ENCODE data around the gene RASSF8. TPM values are rescaled to one million over a fixed set of nuclear protein-coding genes. Genes with fewer than 3 reads are reported as not detected.

RASSF8 gene
- total RNA-seq, 1 donor from 2014 or later: 35.3 TPM

GRCh38 chr12:26028953-26029735 lies 70.7 kb downstream of the RASSF8 start:
- DNase-seq (ENCODE audit: low read depth): no peak
- Histone ChIP-seq H3K36me3 (ENCODE audit: control insufficient read depth, insufficient read depth, low read length) (no peaks in the 10 kb centered on the region), H3K27me3 (ENCODE audit: control insufficient read depth, insufficient read depth, low read length) (no peaks in the 10 kb centered on the region), H3K4me3 (ENCODE audit: low read depth, low read length) (no peak overlapping the region)
- TF ChIP-seq CTCF (IDR thresholded peaks at IDR 0.05; ENCODE audit: insufficient read depth, low read length, poor library complexity, severe bottlenecking): peak; percentile 81

- Histone ChIP-seq H3K36me3 (ENCODE audit: control insufficient read depth, insufficient read depth, low read length) (no peaks in the 10 kb centered on the region), H3K4me3 (ENCODE audit: low read depth, low read length) (no peak overlapping the region), H3K27me3 (ENCODE audit: control insufficient read depth, insufficient read depth, low read length) (no peaks in the 10 kb centered on the region)
- TF ChIP-seq CTCF (IDR thresholded peaks at IDR 0.05; ENCODE audit: insufficient read depth, low read length, poor library complexity, severe bottlenecking): no peak
- DNase-seq (ENCODE audit: low read depth): no peak
These were observed 71.2 kb downstream of the RASSF8 start for GRCh38 chr12:26029736-26030022.

GRCh38 chr12:26030371-26030770 lies 71.9 kb downstream of the RASSF8 start:
- no peaks in the 10 kb centered on the region for H3K36me3 ChIP-seq (ENCODE audit: control insufficient read depth, insufficient read depth, low read length)
- no peaks in the 10 kb centered on the region for H3K27me3 ChIP-seq (ENCODE audit: control insufficient read depth, insufficient read depth, low read length)
- no peak for TF ChIP-seq CTCF (IDR thresholded peaks at IDR 0.05; ENCODE audit: insufficient read depth, low read length, poor library complexity, severe bottlenecking)
- no peak overlapping the region for H3K4me3 ChIP-seq (ENCODE audit: low read depth, low read length)
- DNase-seq (ENCODE audit: low read depth): no peak

GRCh38 chr12:26031318-26031717 lies 72.8 kb downstream of the RASSF8 start:
- no peak for TF ChIP-seq CTCF (IDR thresholded peaks at IDR 0.05; ENCODE audit: insufficient read depth, low read length, poor library complexity, severe bottlenecking)
- no peak overlapping the region for H3K4me3 ChIP-seq (ENCODE audit: low read depth, low read length)
- no peak for DNase-seq (ENCODE audit: low read depth)

GRCh38 chr12:26031827-26032226 lies 73.3 kb downstream of the RASSF8 start:
- DNase-seq (ENCODE audit: low read depth): no peak
- no peak for TF ChIP-seq CTCF (IDR thresholded peaks at IDR 0.05; ENCODE audit: insufficient read depth, low read length, poor library complexity, severe bottlenecking)
- H3K27me3 ChIP-seq (ENCODE audit: control insufficient read depth, insufficient read depth, low read length): no peaks in the 10 kb centered on the region
- no peaks in the 10 kb centered on the region for H3K36me3 ChIP-seq (ENCODE audit: control insufficient read depth, insufficient read depth, low read length)
- H3K4me3 ChIP-seq (ENCODE audit: low read depth, low read length): no peak overlapping the region

More at GRCh38 chr12:26031318-26031717, 72.8 kb downstream of the RASSF8 start:
- Histone ChIP-seq H3K36me3 (ENCODE audit: control insufficient read depth, insufficient read depth, low read length) (no peaks in the 10 kb centered on the region), H3K27me3 (ENCODE audit: control insufficient read depth, insufficient read depth, low read length) (no peaks in the 10 kb centered on the region)

GRCh38 chr12:26032290-26032689 lies 73.8 kb downstream of the RASSF8 start:
- DNase-seq (ENCODE audit: low read depth): no peak
- Histone ChIP-seq H3K36me3 (ENCODE audit: control insufficient read depth, insufficient read depth, low read length) (no peaks in the 10 kb centered on the region), H3K27me3 (ENCODE audit: control insufficient read depth, insufficient read depth, low read length) (no peaks in the 10 kb centered on the region), H3K4me3 (ENCODE audit: low read depth, low read length) (no peak overlapping the region)
- no peak for TF ChIP-seq CTCF (IDR thresholded peaks at IDR 0.05; ENCODE audit: insufficient read depth, low read length, poor library complexity, severe bottlenecking)
